ENCODE data around the gene SERAC1. TPM values are rescaled to one million over a fixed set of nuclear protein-coding genes. Genes with fewer than 3 reads are reported as not detected.
"Not testable (repeated sequence)": the region's sequence is repeated elsewhere in the genome, so short reads cannot be mapped to it uniquely, and the experiment has no call there.

Gene SERAC1
- polyA plus RNA-seq (2013, experiment 1 of 2): 3.5 TPM
- polyA plus RNA-seq (2013, experiment 2 of 2): 3.6 TPM

DNA sequence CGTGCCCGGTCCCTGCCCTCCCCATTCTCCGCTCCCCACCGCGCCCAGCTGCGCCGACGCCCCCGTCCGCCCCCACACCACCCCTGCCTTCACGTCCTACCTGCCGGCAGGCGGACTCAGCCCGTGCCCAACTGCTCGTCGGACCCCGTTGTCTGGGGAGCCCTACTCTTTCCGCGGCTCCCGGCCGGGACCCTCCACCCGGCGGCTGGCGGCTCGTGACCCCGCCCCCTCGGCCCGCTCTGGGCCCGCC lies at the start of gene SERAC1:
SERAC1 (minus strand) TSS at position 223 of the 250 bp plus-strand sequence. CDS start 9,899 bp downstream, outside the sequence.
- peak within 1 kb of the TSS; percentile 83 for H3K27ac ChIP-seq (ENCODE audit: low read length, poor library complexity, severe bottlenecking)
- peak within 1 kb of the TSS; percentile 43 for H2AFZ ChIP-seq (ENCODE audit: low read depth, low read length)
- H3K18ac ChIP-seq (ENCODE audit: low read depth in 1 of 2, low read length in 2 of 2): peak within 1 kb of the TSS; percentile 79 to 88
- H3K23ac ChIP-seq (ENCODE audit: low read length in 2 of 2): peak within 1 kb of the TSS in 1 of 2 experiments; percentile 20
- H4K91ac ChIP-seq (ENCODE audit: low read length): peak within 1 kb of the TSS; percentile 45
- H3K4me3 ChIP-seq (ENCODE audit: insufficient read depth in 1 of 2, low read depth in 1 of 2, low read length in 2 of 2): peak within 1 kb of the TSS; percentile 87 to 98
- no peak for DNase-seq
- peak within 1 kb of the TSS; percentile 80 for H2BK5ac ChIP-seq (ENCODE audit: low read depth, low read length, poor library complexity, severe bottlenecking)
- H3K4me2 ChIP-seq (ENCODE audit: low read length, poor library complexity, severe bottlenecking): peak within 1 kb of the TSS; percentile 55
- H2BK15ac ChIP-seq (ENCODE audit: low read depth, poor library complexity, severe bottlenecking): no peak within 1 kb of the TSS
- H3K27me3 ChIP-seq (ENCODE audit: control insufficient read depth in 1 of 2, insufficient read depth in 1 of 2, low read length in 2 of 2): no peaks in the 10 kb centered on the region
- no peak within 1 kb of the TSS for H2BK120ac ChIP-seq (ENCODE audit: low read depth, low read length)
- no peak within 1 kb of the TSS for H2AK5ac ChIP-seq (ENCODE audit: low read length, severe bottlenecking)
- H3K4ac ChIP-seq (ENCODE audit: low read depth in 1 of 2, low read length in 2 of 2): peak within 1 kb of the TSS in 1 of 2 experiments; percentile 54
- peaks cover 0 to 20% of the 10 kb centered on the region in 2 experiments for H3K36me3 ChIP-seq (ENCODE audit: control insufficient read depth in 1 of 2, insufficient read depth in 2 of 2, low read depth in 1 of 2, low read length in 2 of 2)
- peaks cover 12% of the 10 kb centered on the region for H3K4me1 ChIP-seq (ENCODE audit: control insufficient read depth, insufficient read depth, low read depth, low read length)
- peak within 1 kb of the TSS; percentile 97 for H3K9ac ChIP-seq (ENCODE audit: low read length)
- under 1% methylated on average over 25 of the region's 29 CpGs for WGBS
- no peak within 1 kb of the TSS for H2BK12ac ChIP-seq (ENCODE audit: low read length in 2 of 2)
- H4K8ac ChIP-seq (ENCODE audit: low read length): peak within 1 kb of the TSS; percentile 96
- H3K14ac ChIP-seq (ENCODE audit: low read length in 2 of 2): peak within 1 kb of the TSS in 1 of 2 experiments; percentile 22
- peaks cover 7% of the 10 kb centered on the region for H3K79me1 ChIP-seq (replicated peaks; ENCODE audit: low read length, poor library complexity, severe bottlenecking)
- no peaks in the 10 kb centered on the region for H3K9me3 ChIP-seq (ENCODE audit: control insufficient read depth, low read length)

DNA sequence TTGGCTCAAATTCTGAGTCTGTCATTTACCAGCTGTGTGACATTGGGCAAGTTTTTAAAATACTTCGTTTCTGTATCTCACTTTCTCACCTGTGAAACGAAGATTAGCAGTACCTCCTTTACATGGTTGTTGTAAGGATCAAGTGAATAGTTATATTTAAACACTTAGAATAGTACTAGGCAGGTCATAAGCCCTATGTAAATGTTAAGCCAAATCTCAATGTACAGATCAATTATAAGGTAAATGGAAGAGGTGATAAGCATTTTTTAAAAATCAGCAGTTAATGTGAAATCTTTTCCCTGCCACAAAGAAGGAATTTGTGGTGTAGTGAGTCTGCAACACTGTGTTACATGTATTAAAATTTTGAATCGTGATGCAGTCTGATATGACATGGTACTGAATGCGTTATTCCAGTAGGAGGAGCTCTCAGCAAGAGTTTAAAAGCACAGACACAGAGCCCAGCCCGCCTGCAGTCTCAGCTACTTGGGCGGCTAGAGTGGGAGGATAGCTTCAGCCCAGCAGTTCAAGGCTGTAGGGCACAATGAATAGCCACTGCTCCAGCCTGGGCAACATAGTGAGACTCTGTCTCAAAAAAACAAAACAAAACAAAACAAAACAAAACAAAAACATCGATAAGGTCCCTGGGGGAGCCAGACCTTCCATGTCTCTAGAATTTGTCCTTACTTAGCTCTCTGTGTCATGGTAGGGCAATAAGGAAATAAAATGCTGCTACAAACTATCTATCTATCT lies 46.0 kb upstream of the SERAC1 start:
- H3K4me1 ChIP-seq (ENCODE audit: control insufficient read depth, insufficient read depth, low read depth, low read length): peaks cover 1% of the 10 kb centered on the region
- H3K4me2 ChIP-seq (ENCODE audit: low read length, poor library complexity, severe bottlenecking): no peak overlapping the region
- no peak overlapping the region for H2BK5ac ChIP-seq (ENCODE audit: low read depth, low read length, poor library complexity, severe bottlenecking)
- H3K4ac ChIP-seq (ENCODE audit: low read depth in 1 of 2, low read length in 2 of 2): no peak overlapping the region
- H3K27me3 ChIP-seq (ENCODE audit: control insufficient read depth in 1 of 2, insufficient read depth in 1 of 2, low read length in 2 of 2): no peaks in the 10 kb centered on the region
- H4K8ac ChIP-seq (ENCODE audit: low read length): no peak overlapping the region
- no peak overlapping the region for H2AFZ ChIP-seq (ENCODE audit: low read depth, low read length)
- no peak overlapping the region for H3K14ac ChIP-seq (ENCODE audit: low read length in 2 of 2)
- no peak overlapping the region for H2BK15ac ChIP-seq (ENCODE audit: low read depth, poor library complexity, severe bottlenecking)
- peak overlapping the region; percentile 50 for H3K9ac ChIP-seq (ENCODE audit: low read length)
- no peak overlapping the region for H2AK5ac ChIP-seq (ENCODE audit: low read length, severe bottlenecking)
- H3K23ac ChIP-seq (ENCODE audit: low read length in 2 of 2): no peak overlapping the region
- no peak overlapping the region for H3K27ac ChIP-seq (ENCODE audit: low read length, poor library complexity, severe bottlenecking)
- no peaks in the 10 kb centered on the region for H3K9me3 ChIP-seq (ENCODE audit: control insufficient read depth, low read length)
- H3K18ac ChIP-seq (ENCODE audit: low read depth in 1 of 2, low read length in 2 of 2): no peak overlapping the region
- peak; percentile 80 for DNase-seq
- no peaks in the 10 kb centered on the region for H3K79me1 ChIP-seq (replicated peaks; ENCODE audit: low read length, poor library complexity, severe bottlenecking)
- no peak overlapping the region for H2BK120ac ChIP-seq (ENCODE audit: low read depth, low read length)
- H2BK12ac ChIP-seq (ENCODE audit: low read length in 2 of 2): no peak overlapping the region
- no peaks in the 10 kb centered on the region for H3K36me3 ChIP-seq (ENCODE audit: control insufficient read depth in 1 of 2, insufficient read depth in 2 of 2, low read depth in 1 of 2, low read length in 2 of 2)
- H4K91ac ChIP-seq (ENCODE audit: low read length): no peak overlapping the region
- whole genome bisulfite sequencing: 12% methylated on average over 5 of the region's 7 CpGs
- no peak overlapping the region for H3K4me3 ChIP-seq (ENCODE audit: insufficient read depth in 1 of 2, low read depth in 1 of 2, low read length in 2 of 2)

DNA sequence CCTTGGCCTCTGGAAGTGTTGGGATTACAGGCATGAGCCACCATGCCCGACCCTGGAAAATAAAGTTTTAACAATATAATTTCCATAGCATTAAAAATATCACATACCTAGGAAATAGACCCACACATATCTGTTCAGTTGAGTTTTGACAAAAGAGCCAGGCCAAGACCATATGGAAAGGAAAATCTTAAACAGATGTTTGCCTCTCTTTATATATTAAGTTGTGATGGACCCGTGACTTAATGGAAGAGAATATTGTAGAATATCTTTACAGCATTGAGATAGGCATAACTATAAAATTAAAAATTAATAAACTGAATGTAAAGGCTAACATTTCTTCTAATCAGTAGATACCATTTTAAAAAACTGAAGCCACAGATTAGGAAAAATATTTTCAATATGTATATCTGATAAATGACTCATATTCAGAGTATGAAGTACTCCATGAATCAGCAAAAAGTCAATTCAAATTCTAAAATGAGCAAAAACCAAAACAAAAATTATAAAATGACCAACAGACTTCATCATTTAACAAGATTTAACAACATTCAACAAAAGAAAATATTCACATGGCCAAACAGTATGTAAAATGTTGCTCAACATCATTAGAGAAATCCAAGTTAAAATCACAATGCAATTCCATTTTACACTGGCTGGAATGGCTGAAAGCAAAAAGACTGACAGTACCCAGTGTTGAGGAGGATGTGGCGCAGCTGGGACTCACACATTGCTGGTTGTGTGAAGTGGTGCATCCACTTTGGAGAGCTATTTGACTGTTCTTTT lies 43.4 kb upstream of the SERAC1 start:
- no peak overlapping the region for H4K91ac ChIP-seq (ENCODE audit: low read length)
- peak overlapping the region; percentile 47 for H3K27ac ChIP-seq (ENCODE audit: low read length, poor library complexity, severe bottlenecking)
- H2AK5ac ChIP-seq (ENCODE audit: low read length, severe bottlenecking): no peak overlapping the region
- H3K4me1 ChIP-seq (ENCODE audit: control insufficient read depth, insufficient read depth, low read depth, low read length): peaks cover 3% of the 10 kb centered on the region
- H3K27me3 ChIP-seq (ENCODE audit: control insufficient read depth in 1 of 2, insufficient read depth in 1 of 2, low read length in 2 of 2): no peaks in the 10 kb centered on the region
- no peak overlapping the region for H2BK120ac ChIP-seq (ENCODE audit: low read depth, low read length)
- no peak overlapping the region for H3K14ac ChIP-seq (ENCODE audit: low read length in 2 of 2)
- no peak overlapping the region for H2BK5ac ChIP-seq (ENCODE audit: low read depth, low read length, poor library complexity, severe bottlenecking)
- H2BK12ac ChIP-seq (ENCODE audit: low read length in 2 of 2): no peak overlapping the region
- H3K18ac ChIP-seq (ENCODE audit: low read depth in 1 of 2, low read length in 2 of 2): peak overlapping the region in 1 of 2 experiments; percentile 24
- no peak overlapping the region for H3K4me2 ChIP-seq (ENCODE audit: low read length, poor library complexity, severe bottlenecking)
- no peak overlapping the region for H3K23ac ChIP-seq (ENCODE audit: low read length in 2 of 2)
- H3K79me1 ChIP-seq (replicated peaks; ENCODE audit: low read length, poor library complexity, severe bottlenecking): no peaks in the 10 kb centered on the region
- H2BK15ac ChIP-seq (ENCODE audit: low read depth, poor library complexity, severe bottlenecking): no peak overlapping the region
- no peak overlapping the region for H4K8ac ChIP-seq (ENCODE audit: low read length)
- no peak overlapping the region for H3K4me3 ChIP-seq (ENCODE audit: insufficient read depth in 1 of 2, low read depth in 1 of 2, low read length in 2 of 2)
- no peaks in the 10 kb centered on the region for H3K36me3 ChIP-seq (ENCODE audit: control insufficient read depth in 1 of 2, insufficient read depth in 2 of 2, low read depth in 1 of 2, low read length in 2 of 2)
- peak overlapping the region; percentile 62 for H3K9ac ChIP-seq (ENCODE audit: low read length)
- H3K4ac ChIP-seq (ENCODE audit: low read depth in 1 of 2, low read length in 2 of 2): no peak overlapping the region
- 80% methylated on average over 1 of the region's 3 CpGs for whole genome bisulfite sequencing
- no peak for DNase-seq
- H3K9me3 ChIP-seq (ENCODE audit: control insufficient read depth, low read length): no peaks in the 10 kb centered on the region
- H2AFZ ChIP-seq (ENCODE audit: low read depth, low read length): no peak overlapping the region

DNA sequence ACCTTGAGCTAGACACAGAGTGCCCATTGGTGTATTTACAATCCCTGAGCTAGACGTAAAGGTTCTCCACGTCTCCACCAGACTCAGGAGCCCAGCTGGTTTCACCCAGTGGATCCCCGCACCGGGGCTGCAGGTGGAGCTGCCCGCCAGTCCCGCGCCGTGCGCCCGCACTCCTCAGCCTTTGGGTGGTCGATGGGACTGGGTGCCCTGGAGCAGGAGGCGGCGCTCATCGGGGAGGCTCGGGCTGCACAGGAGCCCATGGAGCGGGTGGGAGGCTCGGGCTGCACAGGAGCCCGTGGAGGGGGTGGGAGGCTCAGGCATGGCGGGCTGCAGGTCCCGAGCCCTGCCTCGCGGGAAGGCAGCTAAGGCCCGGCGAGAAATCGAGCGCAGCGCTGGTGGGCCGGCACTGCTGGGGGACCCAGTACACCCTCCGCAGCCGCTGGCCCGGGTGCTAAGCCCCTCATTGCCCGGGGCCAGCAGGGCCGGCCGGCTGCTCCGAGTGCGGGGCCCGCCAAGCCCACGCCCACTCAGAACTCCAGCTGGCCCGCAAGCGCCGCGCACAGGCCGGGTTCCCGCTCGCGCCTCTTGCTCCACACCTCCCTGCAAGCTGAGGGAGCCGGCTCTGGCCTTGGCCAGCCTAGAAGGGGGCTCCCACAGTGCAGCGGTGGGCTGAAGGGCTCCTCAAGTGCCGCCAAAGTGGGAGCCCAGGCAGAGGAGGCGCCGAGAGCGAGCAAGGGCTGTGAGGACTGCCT lies 41.7 kb upstream of the SERAC1 start:
- WGBS: 98% methylated on average over 30 of the region's 52 CpGs

More for the DNA sequence above, 41.7 kb upstream of the SERAC1 start:
- not testable (repeated sequence) for H2BK12ac ChIP-seq (ENCODE audit: low read length in 2 of 2); H2BK120ac ChIP-seq (ENCODE audit: low read depth, low read length); DNase-seq; H2BK15ac ChIP-seq (ENCODE audit: low read depth, poor library complexity, severe bottlenecking); H3K4me3 ChIP-seq (ENCODE audit: insufficient read depth in 1 of 2, low read depth in 1 of 2, low read length in 2 of 2); H3K27me3 ChIP-seq (ENCODE audit: control insufficient read depth in 1 of 2, insufficient read depth in 1 of 2, low read length in 2 of 2); H3K27ac ChIP-seq (ENCODE audit: low read length, poor library complexity, severe bottlenecking); H2BK5ac ChIP-seq (ENCODE audit: low read depth, low read length, poor library complexity, severe bottlenecking); H3K79me1 ChIP-seq (replicated peaks; ENCODE audit: low read length, poor library complexity, severe bottlenecking); H2AFZ ChIP-seq (ENCODE audit: low read depth, low read length); H4K91ac ChIP-seq (ENCODE audit: low read length); H3K9me3 ChIP-seq (ENCODE audit: control insufficient read depth, low read length); H3K4me2 ChIP-seq (ENCODE audit: low read length, poor library complexity, severe bottlenecking); H3K4me1 ChIP-seq (ENCODE audit: control insufficient read depth, insufficient read depth, low read depth, low read length); H3K14ac ChIP-seq (ENCODE audit: low read length in 2 of 2); H2AK5ac ChIP-seq (ENCODE audit: low read length, severe bottlenecking); H3K18ac ChIP-seq (ENCODE audit: low read depth in 1 of 2, low read length in 2 of 2); H3K23ac ChIP-seq (ENCODE audit: low read length in 2 of 2); H3K9ac ChIP-seq (ENCODE audit: low read length); H4K8ac ChIP-seq (ENCODE audit: low read length); H3K36me3 ChIP-seq (ENCODE audit: control insufficient read depth in 1 of 2, insufficient read depth in 2 of 2, low read depth in 1 of 2, low read length in 2 of 2); H3K4ac ChIP-seq (ENCODE audit: low read depth in 1 of 2, low read length in 2 of 2)
